SK-N-SH (cell line): ENCODE results near the gene RP2. TPM values are rescaled to one million over a fixed set of nuclear protein-coding genes. Genes with fewer than 3 reads are reported as not detected.

Experiments
- CTCF ChIA-PET: fragments of 300-600, 350-600 bp; formaldehyde crosslinking; extraction: SDS; loops from one replicate; lab custom pipeline; 2021; lab: Yijun Ruan, JAX
- POLR2A ChIA-PET: fragments of 350-600 bp; sonication (Branson Sonifier 250); formaldehyde crosslinking; extraction: SDS; loops from one replicate; lab custom pipeline; 2020; ENCODE audit warnings: antibody characterized with exemption, inconsistent platforms; lab: Yijun Ruan, JAX
- DNase-seq: peaks from one replicate; pipeline ENCODE4 v3.0.0; 2012
- H2AFZ ChIP-seq: fragments of 200-600 bp; sonication (generic); 2 replicates; pipeline ENCODE4 v1.8.1; 2016; ENCODE audit warnings: antibody characterized with exemption, mild to moderate bottlenecking, low read depth
- H3F3A ChIP-seq: fragments of 200-600 bp; sonication (generic); replicated peaks from 2 replicates; pipeline ENCODE3; 2016; ENCODE audit warnings: antibody characterized with exemption, mild to moderate bottlenecking; ENCODE audit not compliant: insufficient read depth
- H3K27ac ChIP-seq, 2 experiments: fragments of 200-500 bp in 1 of 2; fragments of 200-600 bp in 1 of 2; sonication (Bioruptor generic) in 1 of 2; sonication (generic), shearing (Covaris generic) in 1 of 2; 2 replicates each; pipeline versions ENCODE4 v1.5.1 to v1.6.1; 2014 to 2016; ENCODE audit warnings: low read depth in 2 of 2, inconsistent platforms in 1 of 2, low read length in 1 of 2, mild to moderate bottlenecking in 1 of 2, mixed read lengths in 1 of 2
- H3K27me3 ChIP-seq: fragments of 200-600 bp; sonication (generic), shearing (Covaris generic); 2 replicates; pipeline ENCODE4 v1.6.1; 2016; ENCODE audit warnings: mixed run types; ENCODE audit not compliant: insufficient read depth
- H3K36me3 ChIP-seq, 2 experiments: fragments of 200-500 bp in 1 of 2; fragments of 200-600 bp in 1 of 2; sonication (Bioruptor generic) in 1 of 2; sonication (generic) in 1 of 2; replicated peaks in 1 of 2; 2 replicates each; pipeline versions ENCODE3 to v1.5.1; 2014 to 2016; ENCODE audit warnings: low read length in 1 of 2, mild to moderate bottlenecking in 1 of 2; ENCODE audit not compliant: insufficient read depth in 2 of 2, control insufficient read depth in 1 of 2
- H3K4me1 ChIP-seq, 2 experiments: fragments of 200-500 bp in 1 of 2; fragments of 200-600 bp in 1 of 2; sonication (Bioruptor generic) in 1 of 2; sonication (generic), shearing (Covaris generic) in 1 of 2; 2 replicates each; pipeline versions ENCODE4 v1.5.1 to v1.6.1; 2014 to 2016; ENCODE audit warnings: low read depth in 1 of 2, low read length in 1 of 2, mixed run types in 1 of 2; ENCODE audit not compliant: insufficient read depth in 2 of 2, control insufficient read depth in 1 of 2
- H3K4me2 ChIP-seq: fragments of 200-600 bp; sonication (generic), shearing (Covaris generic); 2 replicates; pipeline ENCODE4 v1.6.1; 2017; ENCODE audit warnings: mixed run types
- H3K4me3 ChIP-seq, 2 experiments: fragments of 200-500 bp in 1 of 2; fragments of 200-600 bp in 1 of 2; sonication (Bioruptor generic) in 1 of 2; sonication (generic), shearing (Covaris generic) in 1 of 2; 2 replicates each; pipeline versions ENCODE4 v1.5.1 to v1.8.1; 2014 to 2016; ENCODE audit warnings: low read depth in 2 of 2, inconsistent platforms in 1 of 2, low read length in 1 of 2, mild to moderate bottlenecking in 1 of 2, mixed read lengths in 1 of 2, moderate library complexity in 1 of 2
- H3K79me2 ChIP-seq: fragments of 200-600 bp; sonication (generic); 2 replicates; pipeline ENCODE4 v1.8.1; 2017; ENCODE audit warnings: mild to moderate bottlenecking; ENCODE audit not compliant: insufficient read depth
- H3K9ac ChIP-seq: fragments of 200-600 bp; sonication (generic); 2 replicates; pipeline ENCODE4 v1.6.1; 2017; ENCODE audit warnings: mixed run types
- H3K9me2 ChIP-seq: fragments of 200-600 bp; sonication (generic); 2 replicates; pipeline ENCODE4 v1.6.1; 2017; ENCODE audit warnings: mixed run types
- H3K9me3 ChIP-seq: fragments of 200-600 bp; sonication (generic); 2 replicates; pipeline ENCODE4 v1.6.1; 2017; ENCODE audit warnings: mixed run types, mild to moderate bottlenecking, moderate library complexity
- H4K20me1 ChIP-seq: fragments of 200-600 bp; sonication (generic); 2 replicates; pipeline ENCODE4 v1.6.1; 2017; ENCODE audit warnings: mild to moderate bottlenecking, mixed run types; ENCODE audit not compliant: insufficient read depth
- CTCF ChIP-seq: fragments of 200-600 bp; sonication (generic); IDR thresholded peaks from 2 replicates; pipeline ENCODE4 v1.6.1; 2017; ENCODE audit warnings: antibody characterized with exemption, mild to moderate bottlenecking, moderate library complexity
- EP300 ChIP-seq, 2 experiments: IDR thresholded peaks; 2 replicates each; pipeline versions ENCODE4 v1.4.0 to v1.6.1; 2012; ENCODE audit warnings: borderline replicate concordance in 1 of 2, low read depth in 1 of 2, low read length in 1 of 2
- FOXJ3 ChIP-seq: sonication (generic); formaldehyde crosslinking; IDR thresholded peaks from 2 replicates; pipeline ENCODE4 v1.5.1; 2020; ENCODE audit warnings: mild to moderate bottlenecking, missing genetic modification reagents
- FOXM1 ChIP-seq: IDR thresholded peaks from 2 replicates; pipeline ENCODE4 v1.4.0; 2012; ENCODE audit warnings: low read depth, mild to moderate bottlenecking
- JUND ChIP-seq: IDR thresholded peaks from 2 replicates; pipeline ENCODE4 v1.4.0; 2012
- MXI1 ChIP-seq: IDR thresholded peaks from 2 replicates; pipeline ENCODE4 v1.6.1; 2012; ENCODE audit warnings: mild to moderate bottlenecking, low read depth, low read length, improper control_type of control experiment
- NRF1 ChIP-seq: IDR thresholded peaks from 2 replicates; pipeline ENCODE4 v1.6.1; 2012; ENCODE audit warnings: low read depth, mild to moderate bottlenecking, low read length
- POLR2AphosphoS5 ChIP-seq: IDR thresholded peaks from 2 replicates; pipeline ENCODE4 v1.6.1; 2012; ENCODE audit warnings: low read depth, low read length
- RAD21 ChIP-seq: IDR thresholded peaks from 2 replicates; pipeline ENCODE4 v1.6.1; 2012; ENCODE audit warnings: mild to moderate bottlenecking, low read length
- REST ChIP-seq: IDR thresholded peaks from 2 replicates; pipeline ENCODE4 v1.6.1; 2012; ENCODE audit warnings: mild to moderate bottlenecking, low read depth, low read length, moderate library complexity
- RFX5 ChIP-seq: IDR thresholded peaks from 2 replicates; pipeline ENCODE4 v1.6.1; 2012; ENCODE audit warnings: mild to moderate bottlenecking, improper control_type of control experiment, low read length
- SIN3A ChIP-seq: IDR thresholded peaks from 2 replicates; pipeline ENCODE4 v1.6.1; 2012; ENCODE audit warnings: low read depth, mild to moderate bottlenecking, low read length, moderate library complexity, borderline replicate concordance
- SMC3 ChIP-seq: IDR thresholded peaks from 2 replicates; pipeline ENCODE4 v1.6.1; 2012; ENCODE audit warnings: low read depth, low read length, improper control_type of control experiment
- TAF1 ChIP-seq: IDR thresholded peaks from 2 replicates; pipeline ENCODE4 v1.6.1; 2012; ENCODE audit warnings: low read depth, mild to moderate bottlenecking, low read length, moderate library complexity, borderline replicate concordance
- TCF12 ChIP-seq: IDR thresholded peaks from 2 replicates; pipeline ENCODE4 v1.4.0; 2012
- USF1 ChIP-seq: IDR thresholded peaks from 2 replicates; pipeline ENCODE4 v1.4.0; 2012; ENCODE audit warnings: low read depth, borderline replicate concordance
- WGBS: methylation state at CpG from one replicate; pipeline ENCODE4 v1.1.6; 2017; ENCODE audit warnings: low lambda C conversion rate; 5-methylcytosine and 5-hydroxymethylcytosine counted together
- polyA plus RNA-seq, 3 experiments: library from polyadenylated mRNA; depleted of rRNA; stranded (reverse); fragments of >200 nt; gene quantifications; 2 replicates each; pipeline ENCODE4 v1.2.3, GENCODE V29; 2012
- TF ChIP-seq, protein P1 (sequence below): IDR thresholded peaks from 2 replicates; pipeline ENCODE4 v1.4.0; 2012; ENCODE audit warnings: low read depth, borderline replicate concordance
- TF ChIP-seq, protein P2 (sequence below): IDR thresholded peaks from 2 replicates; pipeline ENCODE4 v1.4.0; 2012; ENCODE audit warnings: low read depth

RP2 gene
- polyA plus RNA-seq, 1 of the 3 experiments (the other 2 are of a cell fraction), result 4.5 TPM

DNA sequence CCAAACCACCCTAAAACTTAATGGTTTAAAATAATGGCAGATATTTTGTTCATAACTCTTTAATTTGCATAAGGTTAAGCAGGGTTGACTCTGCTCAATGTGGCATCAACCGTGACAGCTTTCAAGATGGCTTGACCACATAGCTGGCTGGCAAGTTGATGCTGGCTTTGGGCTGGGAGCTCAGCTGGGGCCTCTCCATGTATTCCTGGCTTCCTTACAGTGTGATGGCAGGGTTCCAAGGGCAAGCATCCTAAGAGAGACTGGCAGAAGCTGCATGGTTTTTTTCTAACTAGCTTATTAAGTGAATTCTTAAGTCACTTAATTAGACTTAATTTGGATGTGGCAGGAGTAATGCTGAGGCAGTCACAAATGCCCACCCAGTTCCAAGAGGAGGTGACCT is 4.5 kb downstream of the RP2 start:
- H3K4me2 ChIP-seq, result peak overlapping the region; percentile 34; the same call in 1 of the 2 replicates
- H3K9ac ChIP-seq, result no peak overlapping the region
- CTCF ChIA-PET, result interaction anchor here (1.0 kb wide), 1 partner anchor 63 kb away, joined by 3 read pairs; no protein-coding TSS in a partner anchor
- H3K27ac ChIP-seq, result peak overlapping the region in 1 of 2 experiments; percentile 92; a peak in 2 of 4 replicates
- H3K4me3 ChIP-seq, result no peak overlapping the region
- H2AFZ ChIP-seq, result no peak overlapping the region
- H3K9me2 ChIP-seq, result no peaks in the 10 kb centered on the region
- H3K27me3 ChIP-seq, result no peaks in the 10 kb centered on the region
- H3K4me1 ChIP-seq, result peaks cover 0 to 3% of the 10 kb centered on the region in 2 experiments; a peak in 3 of 4 replicates
- no peak for DNase-seq
- POLR2A ChIA-PET, result no interaction called here
- H3K9me3 ChIP-seq, result no peaks in the 10 kb centered on the region
- H3K79me2 ChIP-seq, result peaks cover 88% of the 10 kb centered on the region
- H3F3A ChIP-seq, result peaks cover 15% of the 10 kb centered on the region
- TF ChIP-seq, protein P1, sequence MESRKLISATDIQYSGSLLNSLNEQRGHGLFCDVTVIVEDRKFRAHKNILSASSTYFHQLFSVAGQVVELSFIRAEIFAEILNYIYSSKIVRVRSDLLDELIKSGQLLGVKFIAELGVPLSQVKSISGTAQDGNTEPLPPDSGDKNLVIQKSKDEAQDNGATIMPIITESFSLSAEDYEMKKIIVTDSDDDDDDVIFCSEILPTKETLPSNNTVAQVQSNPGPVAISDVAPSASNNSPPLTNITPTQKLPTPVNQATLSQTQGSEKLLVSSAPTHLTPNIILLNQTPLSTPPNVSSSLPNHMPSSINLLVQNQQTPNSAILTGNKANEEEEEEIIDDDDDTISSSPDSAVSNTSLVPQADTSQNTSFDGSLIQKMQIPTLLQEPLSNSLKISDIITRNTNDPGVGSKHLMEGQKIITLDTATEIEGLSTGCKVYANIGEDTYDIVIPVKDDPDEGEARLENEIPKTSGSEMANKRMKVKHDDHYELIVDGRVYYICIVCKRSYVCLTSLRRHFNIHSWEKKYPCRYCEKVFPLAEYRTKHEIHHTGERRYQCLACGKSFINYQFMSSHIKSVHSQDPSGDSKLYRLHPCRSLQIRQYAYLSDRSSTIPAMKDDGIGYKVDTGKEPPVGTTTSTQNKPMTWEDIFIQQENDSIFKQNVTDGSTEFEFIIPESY, result no peak
- TF ChIP-seq MXI1 (no peak), RAD21 (no peak), FOXJ3 (no peak), SMC3 (no peak), RFX5 (no peak), FOXM1 (no peak), USF1 (no peak), SIN3A (no peak), TCF12 (no peak), EP300 (IDR thresholded peaks at IDR 0.05; ENCODE audit: borderline replicate concordance in 1 of 2, low read depth in 1 of 2, low read length in 1 of 2) (no peak), TAF1 (no peak), CTCF (no peak), REST (no peak), NRF1 (no peak), JUND (no peak), POLR2AphosphoS5 (no peak)
- TF ChIP-seq, protein P2, sequence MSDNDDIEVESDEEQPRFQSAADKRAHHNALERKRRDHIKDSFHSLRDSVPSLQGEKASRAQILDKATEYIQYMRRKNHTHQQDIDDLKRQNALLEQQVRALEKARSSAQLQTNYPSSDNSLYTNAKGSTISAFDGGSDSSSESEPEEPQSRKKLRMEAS, result no peak
- H3K36me3 ChIP-seq, result no peaks in the 10 kb centered on the region
- 33% methylated on average over 1 of the region's 1 CpG for WGBS
- peaks cover 13% of the 10 kb centered on the region; the same call in 1 of the 2 replicates for H4K20me1 ChIP-seq
